Ovary (tissue), 3 donors: Measurements from ENCODE around the gene ATXN7.

Experiments used
- EP300 ChIP-seq: sonication (generic); formaldehyde crosslinking; IDR thresholded peaks from one replicate; pipeline ENCODE4 v1.6.1; 2017; ENCODE audit warnings: antibody characterized with exemption
- POLR2A ChIP-seq: fragments of 450-650 bp; IDR thresholded peaks from one replicate; pipeline ENCODE4 v1.6.1; 2017; ENCODE audit warnings: antibody characterized with exemption, mild to moderate bottlenecking, moderate library complexity
- TF ChIP-seq, protein P1 (sequence below), 3 donors: fragments of 450-650 bp in 2 of 3; fragments of 200-600 bp in 1 of 3; IDR thresholded peaks; one replicate each; pipeline versions ENCODE4 v1.5.1 to v1.8.0; 2016 to 2022; ENCODE audit warnings: antibody characterized with exemption in 3 of 3, mild to moderate bottlenecking in 1 of 3
- donor health status: DM: no; HTN: no; CAD: no.

GRCh38 chr3:63861306-63861705 lies 2.4 kb upstream of the ATXN7 start:
- TF ChIP-seq, protein P1, sequence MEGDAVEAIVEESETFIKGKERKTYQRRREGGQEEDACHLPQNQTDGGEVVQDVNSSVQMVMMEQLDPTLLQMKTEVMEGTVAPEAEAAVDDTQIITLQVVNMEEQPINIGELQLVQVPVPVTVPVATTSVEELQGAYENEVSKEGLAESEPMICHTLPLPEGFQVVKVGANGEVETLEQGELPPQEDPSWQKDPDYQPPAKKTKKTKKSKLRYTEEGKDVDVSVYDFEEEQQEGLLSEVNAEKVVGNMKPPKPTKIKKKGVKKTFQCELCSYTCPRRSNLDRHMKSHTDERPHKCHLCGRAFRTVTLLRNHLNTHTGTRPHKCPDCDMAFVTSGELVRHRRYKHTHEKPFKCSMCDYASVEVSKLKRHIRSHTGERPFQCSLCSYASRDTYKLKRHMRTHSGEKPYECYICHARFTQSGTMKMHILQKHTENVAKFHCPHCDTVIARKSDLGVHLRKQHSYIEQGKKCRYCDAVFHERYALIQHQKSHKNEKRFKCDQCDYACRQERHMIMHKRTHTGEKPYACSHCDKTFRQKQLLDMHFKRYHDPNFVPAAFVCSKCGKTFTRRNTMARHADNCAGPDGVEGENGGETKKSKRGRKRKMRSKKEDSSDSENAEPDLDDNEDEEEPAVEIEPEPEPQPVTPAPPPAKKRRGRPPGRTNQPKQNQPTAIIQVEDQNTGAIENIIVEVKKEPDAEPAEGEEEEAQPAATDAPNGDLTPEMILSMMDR (IDR thresholded peaks at IDR 0.05), result no peak
- TF ChIP-seq POLR2A (no peak), EP300 (no peak)
